NOMO-1 treated with DMSO at 0.1 percent for 48 hours (cell line): ENCODE data around the gene BCAS3.

ENCODE experiments used
- DNase-seq: peaks from one replicate; lab custom pipeline; 2025; ENCODE audit not compliant: unreplicated experiment; lab: John Stamatoyannopoulos, UW

BCAS3 gene

GRCh38 chr17:61053469-61053868 lies 375.8 kb downstream of the BCAS3 start:
- DNase-seq, result no peak

- DNase-seq, result no peak
Measured at GRCh38 chr17:61054436-61054835, 376.8 kb downstream of the BCAS3 start.

GRCh38 chr17:61057257-61057656 lies 379.6 kb downstream of the BCAS3 start:
- DNase-seq, result no peak

GRCh38 chr17:61058066-61058465 lies 380.4 kb downstream of the BCAS3 start:
- no peak for DNase-seq

- DNase-seq, result no peak
Measured at GRCh38 chr17:61063528-61063927, 385.9 kb downstream of the BCAS3 start.

- DNase-seq, result no peak
Measured at GRCh38 chr17:61064087-61064951, 386.7 kb downstream of the BCAS3 start.

- DNase-seq, result no peak
Measured at GRCh38 chr17:61065263-61065773, 387.7 kb downstream of the BCAS3 start.

GRCh38 chr17:61066062-61066461 lies 388.4 kb downstream of the BCAS3 start:
- DNase-seq, result no peak

GRCh38 chr17:61070649-61071048 lies 393.0 kb downstream of the BCAS3 start:
- no peak for DNase-seq

- DNase-seq, result no peak
Measured at GRCh38 chr17:61072648-61073047, 395.0 kb downstream of the BCAS3 start.

GRCh38 chr17:61073131-61073530 lies 395.5 kb downstream of the BCAS3 start:
- no peak for DNase-seq

- DNase-seq, result no peak
Measured at GRCh38 chr17:61073799-61074513, 396.3 kb downstream of the BCAS3 start.

GRCh38 chr17:61075988-61076387 lies 398.3 kb downstream of the BCAS3 start:
- DNase-seq, result no peak

GRCh38 chr17:61076621-61077031 lies 399.0 kb downstream of the BCAS3 start:
- DNase-seq, result no peak

GRCh38 chr17:61081959-61082358 lies 404.3 kb downstream of the BCAS3 start:
- no peak for DNase-seq

- DNase-seq, result no peak
Measured at GRCh38 chr17:61084260-61084659, 406.6 kb downstream of the BCAS3 start.

- no peak for DNase-seq
Measured at GRCh38 chr17:61087024-61087423, 409.4 kb downstream of the BCAS3 start.

GRCh38 chr17:61088556-61088955 lies 410.9 kb downstream of the BCAS3 start:
- DNase-seq, result no peak

- DNase-seq, result no peak
Measured at GRCh38 chr17:61091096-61091495, 413.4 kb downstream of the BCAS3 start.

- DNase-seq, result no peak
Measured at GRCh38 chr17:61097781-61098180, 420.1 kb downstream of the BCAS3 start.

GRCh38 chr17:61106354-61106753 lies 428.7 kb downstream of the BCAS3 start:
- DNase-seq, result no peak

- DNase-seq, result no peak
Measured at GRCh38 chr17:61116577-61116976, 438.9 kb downstream of the BCAS3 start.
